Epithelial cell of proximal tubule (primary cell): ENCODE results near the gene OR10J1. TPM values are rescaled to one million over a fixed set of nuclear protein-coding genes. Genes with fewer than 3 reads are reported as not detected.

Experiments used
- total RNA-seq: library from RNA; depleted of rRNA; stranded (reverse); fragments of >200 nt; gene quantifications from 2 replicates; pipeline ENCODE4 v1.2.3, GENCODE V29; 2015

Gene OR10J1
- total RNA-seq, 1 donor from 2014 or later: not detected

Other genes starting within 250 kb of the OR10J1 start
- not detected in 2 replicates for gene ACKR1, start 234.8 kb upstream of the OR10J1 start, total RNA-seq
- not detected in 2 replicates for gene FCER1A, start 137.4 kb upstream of the OR10J1 start, total RNA-seq
- not detected in 2 replicates for gene OR10J4, start 7.5 kb upstream of the OR10J1 start, total RNA-seq
- gene OR10J5, start 96.3 kb downstream of the OR10J1 start, total RNA-seq: not detected in 2 replicates
- not detected in 2 replicates for gene APCS, start 148.1 kb downstream of the OR10J1 start, total RNA-seq